Measurements from ENCODE around the gene RAB12. TPM values are rescaled to one million over a fixed set of nuclear protein-coding genes. Genes with fewer than 3 reads are reported as not detected.

Gene RAB12
- total RNA-seq, 3 donors from 2014 or later: 46.5 to 64.0 (median 55.0) TPM

- Histone ChIP-seq H3K36me3 (no peaks in the 10 kb centered on the region), H3K9me3 (no peaks in the 10 kb centered on the region), H3K4me3 (no peak overlapping the region), H3K27ac (no peak overlapping the region), H3K27me3 (no peaks in the 10 kb centered on the region), H3K4me1 (no peaks in the 10 kb centered on the region)
- intact Hi-C loops (cut with DNase I; ENCODE audit: low total_unique reads): no loop called here
- no peak for TF ChIP-seq POLR2A (IDR thresholded peaks at IDR 0.05)
- TF ChIP-seq POLR2AphosphoS5 (IDR thresholded peaks at IDR 0.05): no peak
- TF ChIP-seq, protein P1, sequence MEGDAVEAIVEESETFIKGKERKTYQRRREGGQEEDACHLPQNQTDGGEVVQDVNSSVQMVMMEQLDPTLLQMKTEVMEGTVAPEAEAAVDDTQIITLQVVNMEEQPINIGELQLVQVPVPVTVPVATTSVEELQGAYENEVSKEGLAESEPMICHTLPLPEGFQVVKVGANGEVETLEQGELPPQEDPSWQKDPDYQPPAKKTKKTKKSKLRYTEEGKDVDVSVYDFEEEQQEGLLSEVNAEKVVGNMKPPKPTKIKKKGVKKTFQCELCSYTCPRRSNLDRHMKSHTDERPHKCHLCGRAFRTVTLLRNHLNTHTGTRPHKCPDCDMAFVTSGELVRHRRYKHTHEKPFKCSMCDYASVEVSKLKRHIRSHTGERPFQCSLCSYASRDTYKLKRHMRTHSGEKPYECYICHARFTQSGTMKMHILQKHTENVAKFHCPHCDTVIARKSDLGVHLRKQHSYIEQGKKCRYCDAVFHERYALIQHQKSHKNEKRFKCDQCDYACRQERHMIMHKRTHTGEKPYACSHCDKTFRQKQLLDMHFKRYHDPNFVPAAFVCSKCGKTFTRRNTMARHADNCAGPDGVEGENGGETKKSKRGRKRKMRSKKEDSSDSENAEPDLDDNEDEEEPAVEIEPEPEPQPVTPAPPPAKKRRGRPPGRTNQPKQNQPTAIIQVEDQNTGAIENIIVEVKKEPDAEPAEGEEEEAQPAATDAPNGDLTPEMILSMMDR (IDR thresholded peaks at IDR 0.05): no peak
- DNase-seq (ENCODE audit: low spot score in 2 of 2): no peak
Observed at GRCh38 chr18:8669571-8669970, 60.3 kb downstream of the RAB12 start.

DNA sequence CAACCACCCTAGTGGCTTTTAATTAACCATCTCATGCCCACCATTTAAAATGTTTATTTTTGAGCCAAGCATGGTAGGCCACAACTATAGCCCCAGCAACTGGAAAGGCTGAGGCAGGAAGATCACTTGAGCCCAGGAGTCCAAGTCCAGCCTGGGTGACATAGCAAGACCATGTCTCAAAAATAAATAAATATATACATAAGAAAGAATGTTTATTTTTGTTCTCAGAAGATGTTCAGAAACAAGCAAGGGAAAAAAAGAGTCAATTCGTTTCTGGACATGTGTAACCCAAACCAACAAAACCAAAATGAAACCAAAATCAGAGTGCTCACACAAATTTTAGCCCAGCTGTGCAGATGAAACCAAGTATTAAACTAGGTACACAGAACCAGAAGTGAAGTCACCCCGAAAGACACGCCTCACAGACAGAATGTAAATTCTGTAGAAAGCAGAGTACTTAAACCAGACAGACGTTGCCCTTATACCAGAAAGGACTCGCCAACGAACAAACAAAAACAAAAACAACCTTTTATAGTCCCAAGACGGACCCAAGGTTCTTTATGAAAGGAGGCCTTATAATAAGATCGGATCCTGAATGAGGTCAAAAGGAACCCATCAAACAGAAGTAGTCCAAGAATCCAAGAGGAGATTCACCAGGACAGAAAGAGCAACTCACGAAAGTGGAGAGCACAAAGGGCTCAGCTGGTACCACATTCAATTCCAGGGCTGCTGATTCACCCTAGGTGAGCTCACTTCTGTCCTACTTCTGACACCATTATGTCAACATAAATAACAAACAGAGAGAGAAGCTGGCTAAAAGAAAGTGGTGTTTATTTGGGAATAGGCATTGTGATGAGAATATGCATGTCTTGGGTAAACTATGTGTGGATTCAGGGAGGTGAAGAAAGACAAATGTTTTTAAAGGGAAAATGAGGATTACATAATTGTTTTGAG, 64.3 kb downstream of the RAB12 start:
- Histone ChIP-seq H3K4me1 (no peaks in the 10 kb centered on the region), H3K36me3 (no peaks in the 10 kb centered on the region), H3K9me3 (no peaks in the 10 kb centered on the region), H3K27ac (no peak overlapping the region), H3K4me3 (no peak overlapping the region), H3K27me3 (no peaks in the 10 kb centered on the region)
- TF ChIP-seq POLR2A (IDR thresholded peaks at IDR 0.05) (no peak), POLR2AphosphoS5 (IDR thresholded peaks at IDR 0.05) (no peak)
- TF ChIP-seq, protein P1 (IDR thresholded peaks at IDR 0.05): no peak
- intact Hi-C loops (cut with DNase I; ENCODE audit: low total_unique reads): no loop called here
- DNase-seq (ENCODE audit: low spot score in 2 of 2): no peak

DNA sequence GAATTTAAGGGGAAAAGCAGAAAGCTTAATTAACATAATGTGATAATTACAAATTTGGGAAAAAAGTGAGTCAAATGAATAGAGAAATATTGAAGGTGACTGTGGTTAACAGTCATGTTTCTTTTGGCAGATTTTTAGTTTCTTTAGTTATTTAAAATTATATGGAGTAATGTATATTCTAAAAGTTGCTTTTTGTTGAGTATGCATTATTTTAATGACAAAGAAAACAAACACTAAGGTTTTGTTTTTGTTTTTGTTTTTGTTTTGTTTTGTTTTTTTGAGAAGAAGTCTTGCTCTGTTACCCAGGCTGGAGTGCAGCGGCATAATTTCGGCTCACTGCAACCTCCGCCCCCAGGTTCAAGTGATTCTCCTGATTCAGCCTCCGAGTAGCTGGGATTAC, 65.8 kb downstream of the RAB12 start:
- H3K4me3 ChIP-seq: no peak overlapping the region
- H3K27ac ChIP-seq: no peak overlapping the region
- intact Hi-C loops (cut with DNase I; ENCODE audit: low total_unique reads): no loop called here
- DNase-seq (ENCODE audit: low spot score in 2 of 2): no peak
- no peaks in the 10 kb centered on the region for H3K36me3 ChIP-seq
- H3K4me1 ChIP-seq: no peaks in the 10 kb centered on the region
- TF ChIP-seq, protein P1 (IDR thresholded peaks at IDR 0.05): no peak
- TF ChIP-seq POLR2A (IDR thresholded peaks at IDR 0.05) (no peak), POLR2AphosphoS5 (IDR thresholded peaks at IDR 0.05) (no peak)
- no peaks in the 10 kb centered on the region for H3K9me3 ChIP-seq
- H3K27me3 ChIP-seq: no peaks in the 10 kb centered on the region

DNA sequence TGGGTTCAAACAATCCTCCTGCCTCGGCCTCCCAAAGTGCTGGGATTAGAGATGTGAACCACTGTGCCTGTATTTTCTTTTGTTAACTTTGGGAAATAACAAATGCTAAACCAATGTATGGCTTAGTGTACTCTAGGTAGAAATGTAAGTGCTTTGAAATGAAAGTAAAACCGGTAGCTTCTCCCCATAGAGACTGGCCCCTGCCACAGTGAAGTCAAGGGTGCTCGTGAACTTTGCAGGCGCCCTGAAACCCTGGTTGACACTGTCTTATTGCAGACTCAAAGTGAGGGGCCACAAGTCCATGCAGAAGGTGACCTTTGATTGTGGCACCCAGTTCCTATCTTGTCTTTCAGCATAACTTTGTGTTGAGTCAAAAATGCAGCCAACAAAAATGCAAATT, 72.0 kb downstream of the RAB12 start:
- no peak overlapping the region for H3K4me3 ChIP-seq
- H3K36me3 ChIP-seq: no peaks in the 10 kb centered on the region
- H3K27ac ChIP-seq: no peak overlapping the region
- no peak for DNase-seq (ENCODE audit: low spot score in 2 of 2)
- no peaks in the 10 kb centered on the region for H3K27me3 ChIP-seq
- intact Hi-C loops (cut with DNase I; ENCODE audit: low total_unique reads): no loop called here
- TF ChIP-seq POLR2A (IDR thresholded peaks at IDR 0.05) (no peak), POLR2AphosphoS5 (IDR thresholded peaks at IDR 0.05) (no peak)
- TF ChIP-seq, protein P1 (IDR thresholded peaks at IDR 0.05): no peak
- H3K4me1 ChIP-seq: no peaks in the 10 kb centered on the region
- no peaks in the 10 kb centered on the region for H3K9me3 ChIP-seq

DNA sequence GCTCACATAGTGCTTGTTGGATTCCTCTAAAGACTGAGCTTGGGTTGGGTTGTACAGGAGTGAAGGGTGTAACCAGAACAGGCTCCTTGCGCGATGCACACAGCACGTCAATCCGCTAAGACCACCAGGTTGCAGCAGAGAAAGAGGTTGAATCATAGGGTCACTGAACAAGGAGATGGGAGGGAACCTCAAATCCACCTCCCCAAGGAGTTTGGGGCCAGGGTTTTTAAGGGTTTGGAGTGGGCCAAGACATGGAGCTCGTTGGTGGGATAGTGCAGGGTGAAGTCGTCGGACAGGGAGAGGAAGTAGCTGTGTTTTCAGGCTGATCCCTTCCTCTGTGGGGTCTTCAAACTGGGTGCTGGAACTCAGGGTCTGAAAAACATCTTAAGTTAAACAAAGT, 75.3 kb downstream of the RAB12 start:
- intact Hi-C loops (cut with DNase I; ENCODE audit: low total_unique reads): no loop called here

More for the DNA sequence above, 75.3 kb downstream of the RAB12 start:
- H3K27ac ChIP-seq: peak overlapping the region in 1 of 2 donors; percentile 72
- no peaks in the 10 kb centered on the region for H3K27me3 ChIP-seq
- no peak for TF ChIP-seq POLR2AphosphoS5 (IDR thresholded peaks at IDR 0.05)
- TF ChIP-seq, protein P1 (IDR thresholded peaks at IDR 0.05): no peak
- no peak for TF ChIP-seq POLR2A (IDR thresholded peaks at IDR 0.05)
- H3K9me3 ChIP-seq: no peaks in the 10 kb centered on the region
- H3K4me1 ChIP-seq: no peaks in the 10 kb centered on the region
- H3K36me3 ChIP-seq: no peaks in the 10 kb centered on the region
- H3K4me3 ChIP-seq: no peak overlapping the region
- no peak for DNase-seq (ENCODE audit: low spot score in 2 of 2)

Measured in breast epithelium (tissue), 4 donors.